Kidney (tissue), 14 donors: Measurements from ENCODE around the gene NRF1. TPM values are rescaled to one million over a fixed set of nuclear protein-coding genes. Genes with fewer than 3 reads are reported as not detected.

Experiments used
- DNase-seq, 5 donors: peaks; one replicate each; pipeline ENCODE4 v3.0.0-alpha.2; 2013 to 2020
- FAIRE-seq: peaks from 2 replicates; lab custom pipeline; 2012; peaks lifted over from hg19 to GRCh38; lab: Jason Lieb, UNC
- H3K27ac ChIP-seq, 2 donors: one replicate each; pipeline ENCODE4 v1.7.0; 2013; ENCODE audit warnings: low read depth in 2 of 2, low read length in 2 of 2, inconsistent platforms in 1 of 2
- H3K27me3 ChIP-seq: one replicate; pipeline ENCODE4 v1.7.1; 2013; ENCODE audit warnings: low read length, inconsistent platforms; ENCODE audit not compliant: control insufficient read depth, insufficient read depth
- H3K36me3 ChIP-seq, 3 donors: one replicate each; pipeline versions ENCODE4 v1.7.0 to v1.7.1; 2013; ENCODE audit warnings: low read length in 3 of 3, control low read depth in 1 of 3, inconsistent platforms in 1 of 3; ENCODE audit not compliant: insufficient read depth in 3 of 3, control insufficient read depth in 2 of 3
- H3K4me1 ChIP-seq, 3 donors: one replicate each; pipeline versions ENCODE4 v1.7.0 to v1.7.1; 2013; ENCODE audit warnings: low read length in 3 of 3, inconsistent platforms in 1 of 3, low read depth in 1 of 3; ENCODE audit not compliant: control insufficient read depth in 2 of 3, insufficient read depth in 2 of 3
- H3K4me3 ChIP-seq, 3 donors: one replicate each; pipeline versions ENCODE4 v1.7.0 to v1.8.1; 2013; ENCODE audit warnings: low read length in 3 of 3, control low read depth in 1 of 3, inconsistent platforms in 1 of 3
- H3K9ac ChIP-seq, 3 donors: one replicate each; pipeline versions ENCODE4 v1.7.0 to v1.7.1; 2013; ENCODE audit warnings: low read length in 3 of 3, control low read depth in 1 of 3, inconsistent platforms in 1 of 3
- H3K9me3 ChIP-seq, 3 donors: one replicate each; pipeline versions ENCODE4 v1.7.0 to v1.7.1; 2013; ENCODE audit warnings: low read length in 3 of 3, control low read depth in 1 of 3, inconsistent platforms in 1 of 3; ENCODE audit not compliant: control insufficient read depth in 2 of 3, insufficient read depth in 1 of 3
- CTCF ChIP-seq: IDR thresholded peaks from 3 replicates; pipeline ENCODE4 v1.5.1; 2012; ENCODE audit warnings: mild to moderate bottlenecking, moderate library complexity, borderline replicate concordance; ENCODE audit not compliant: insufficient read depth; ENCODE audit errors: extremely low read depth
- intact Hi-C: fragments of 100-400 bp; cut with DNase I; formaldehyde crosslinking; loops from one replicate; pipeline ENCODE4 v1.11.1; 2022
- polyA plus RNA-seq: library from polyadenylated mRNA; stranded (reverse); fragments of 350-450 nt; fragmentation: Illumina TruSeq; extraction: RNeasy Lipid Tissue Mini Kit (QIAGEN cat#74804); gene quantifications from one replicate; pipeline ENCODE4 v1.2.3, GENCODE V29; 2014; ENCODE audit warnings: low read depth, low replicate concordance; ENCODE audit not compliant: insufficient read depth
- total RNA-seq: library from RNA; stranded (reverse); fragmentation: NEBNext Ultra II Directional; extraction: Animal tissue kit (Norgen Biotek cat#: 25700); gene quantifications from one replicate; pipeline ENCODE4 v1.2.1, GENCODE V29; 2021
- donor health status: control.
- donor health status: control.
- donor health status: control.
- donor health status: control.
- donor health status: control.
- donor health status: DM: yes; HTN: yes; CAD: no.
- donor health status: Normal renal cell carcinoma (clear cell type).

Gene NRF1
- total and polyA plus RNA-seq, 2 donors from 2014 or later, result 8.8 to 19.4 TPM

- no peak for TF ChIP-seq CTCF
- FAIRE-seq (no peak), DNase-seq (no peak)
- intact Hi-C loops, result no loop called here
- Histone ChIP-seq H3K4me1 (no peaks in the 10 kb centered on the region), H3K36me3 (no peaks in the 10 kb centered on the region), H3K9ac (no peak overlapping the region), H3K4me3 (no peak overlapping the region), H3K9me3 (no peaks in the 10 kb centered on the region), H3K27ac (no peak overlapping the region), H3K27me3 (no peaks in the 10 kb centered on the region)
Measured at GRCh38 chr7:129643550-129644170, 32.1 kb downstream of the NRF1 start.

- DNase-seq, result peak in 2 of 5 donors; percentile 45 to 66
- Histone ChIP-seq H3K9me3 (no peaks in the 10 kb centered on the region), H3K9ac (no peak overlapping the region), H3K27ac (no peak overlapping the region), H3K27me3 (no peaks in the 10 kb centered on the region), H3K4me3 (no peak overlapping the region), H3K4me1 (no peaks in the 10 kb centered on the region), H3K36me3 (no peaks in the 10 kb centered on the region)
- intact Hi-C loops, result no loop called here
- TF ChIP-seq CTCF, result peak; percentile 17
- FAIRE-seq, result peak; percentile 30
Measured at GRCh38 chr7:129644634-129645230, 33.2 kb downstream of the NRF1 start.

- intact Hi-C loops, result no loop called here
- no peaks in the 10 kb centered on the region for H3K4me1 ChIP-seq
- TF ChIP-seq CTCF, result no peak
Measured at GRCh38 chr7:129646369-129647021, 35.0 kb downstream of the NRF1 start.

More at GRCh38 chr7:129646369-129647021, 35.0 kb downstream of the NRF1 start:
- H3K36me3 ChIP-seq, result no peaks in the 10 kb centered on the region
- peak in 2 of 5 donors; percentile 12 to 19 for DNase-seq
- no peaks in the 10 kb centered on the region for H3K9me3 ChIP-seq
- H3K4me3 ChIP-seq, result no peak overlapping the region
- no peak for FAIRE-seq
- H3K27ac ChIP-seq, result no peak overlapping the region
- H3K27me3 ChIP-seq, result no peaks in the 10 kb centered on the region
- H3K9ac ChIP-seq, result no peak overlapping the region
